ENCODE measurements around the gene FKBP2. TPM values are rescaled to one million over a fixed set of nuclear protein-coding genes. Genes with fewer than 3 reads are reported as not detected.

FKBP2 gene
- polyA plus RNA-seq, 1 experiment: 29.9 TPM

DNA sequence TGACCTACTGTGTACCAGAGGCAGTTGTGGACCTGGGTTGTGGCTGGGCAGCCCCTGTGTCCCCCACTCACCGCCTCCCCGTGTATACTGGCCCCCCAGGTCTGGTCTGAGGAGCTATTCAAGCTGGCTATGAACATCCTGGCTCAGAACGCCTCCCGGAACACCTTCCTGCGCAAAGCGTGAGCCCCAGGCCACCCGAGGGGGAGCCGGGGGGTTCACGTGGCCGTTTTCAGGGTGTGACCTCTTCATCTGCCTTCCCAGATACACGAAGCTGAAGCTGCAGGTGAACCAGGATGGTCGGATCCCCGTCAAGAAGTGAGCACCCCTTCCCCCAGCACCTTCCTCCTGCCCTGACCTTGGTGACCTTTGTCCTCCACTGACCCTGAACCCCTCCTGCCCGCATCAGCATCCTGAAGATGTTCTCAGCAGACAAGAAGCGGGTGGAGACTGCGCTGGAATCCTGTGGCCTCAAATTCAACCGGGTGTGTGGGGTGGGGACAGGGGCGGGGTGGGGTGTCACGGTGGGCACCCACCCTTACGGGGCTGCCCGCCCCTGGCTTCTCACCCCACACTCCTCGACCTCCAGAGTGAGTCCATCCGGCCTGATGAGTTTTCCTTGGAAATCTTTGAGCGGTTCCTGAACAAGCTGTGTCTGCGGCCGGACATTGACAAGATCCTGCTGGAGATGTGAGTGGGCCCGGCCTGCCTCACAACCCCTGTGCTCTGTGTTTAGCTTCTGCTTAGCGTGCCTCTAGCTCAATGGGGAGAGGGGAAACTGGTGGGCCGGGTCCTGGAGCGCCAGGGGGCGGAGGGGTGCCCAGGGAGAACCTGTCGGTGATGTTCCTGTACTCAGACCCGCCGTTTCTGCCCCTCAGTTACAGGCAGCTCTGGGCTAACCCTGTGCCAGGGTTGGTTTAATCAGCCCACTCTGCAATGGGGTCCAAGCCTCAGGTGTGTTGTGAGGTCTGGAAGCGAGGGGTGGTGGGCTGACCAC is 14.5 kb downstream of the FKBP2 start:
- CTCF ChIA-PET: no interaction called here
- no peak overlapping the region for H3K27ac ChIP-seq (ENCODE audit: low read depth, low read length)
- no peak for TF ChIP-seq CTCF (IDR thresholded peaks at IDR 0.05; ENCODE audit: low read depth, low read length)
- no peak for DNase-seq (ENCODE audit: low read depth, low spot score)
- POLR2A ChIA-PET: interaction anchor here (1.4 kb wide), 1 partner anchor 10 kb away, joined by 9 read pairs; no protein-coding TSS in a partner anchor
- no peaks in the 10 kb centered on the region for H3K9me3 ChIP-seq (ENCODE audit: control insufficient read depth, insufficient read depth, low read length)
- H3K27me3 ChIP-seq (ENCODE audit: control insufficient read depth, insufficient read depth, low read length): no peaks in the 10 kb centered on the region
- no peak overlapping the region for H3K4me3 ChIP-seq (ENCODE audit: low read depth, low read length)

DNA sequence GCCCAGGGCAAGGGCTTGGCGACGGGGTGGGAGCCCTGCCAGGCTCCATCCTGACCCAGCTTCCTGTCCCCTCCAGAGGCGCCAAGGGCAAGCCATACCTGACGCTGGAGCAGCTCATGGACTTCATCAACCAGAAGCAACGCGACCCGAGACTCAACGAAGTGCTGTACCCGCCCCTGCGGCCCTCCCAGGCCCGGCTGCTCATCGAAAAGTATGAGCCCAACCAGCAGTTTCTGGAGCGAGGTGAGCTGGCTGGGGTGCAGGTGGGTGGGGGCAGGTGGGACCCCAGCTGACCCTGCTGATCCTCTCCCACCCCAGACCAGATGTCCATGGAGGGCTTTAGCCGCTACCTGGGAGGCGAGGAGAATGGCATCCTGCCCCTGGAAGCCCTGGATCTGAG is 15.4 kb downstream of the FKBP2 start:
- no peaks in the 10 kb centered on the region for H3K27me3 ChIP-seq (ENCODE audit: control insufficient read depth, insufficient read depth, low read length)
- H3K4me3 ChIP-seq (ENCODE audit: low read depth, low read length): no peak overlapping the region
- no peaks in the 10 kb centered on the region for H3K9me3 ChIP-seq (ENCODE audit: control insufficient read depth, insufficient read depth, low read length)
- TF ChIP-seq CTCF (IDR thresholded peaks at IDR 0.05; ENCODE audit: low read depth, low read length): no peak
- CTCF ChIA-PET: no interaction called here
- no peak overlapping the region for H3K27ac ChIP-seq (ENCODE audit: low read depth, low read length)
- DNase-seq (ENCODE audit: low read depth, low spot score): no peak
- POLR2A ChIA-PET: interaction anchor here (1.4 kb wide), 1 partner anchor 11 kb away, joined by 9 read pairs; no protein-coding TSS in a partner anchor

DNA sequence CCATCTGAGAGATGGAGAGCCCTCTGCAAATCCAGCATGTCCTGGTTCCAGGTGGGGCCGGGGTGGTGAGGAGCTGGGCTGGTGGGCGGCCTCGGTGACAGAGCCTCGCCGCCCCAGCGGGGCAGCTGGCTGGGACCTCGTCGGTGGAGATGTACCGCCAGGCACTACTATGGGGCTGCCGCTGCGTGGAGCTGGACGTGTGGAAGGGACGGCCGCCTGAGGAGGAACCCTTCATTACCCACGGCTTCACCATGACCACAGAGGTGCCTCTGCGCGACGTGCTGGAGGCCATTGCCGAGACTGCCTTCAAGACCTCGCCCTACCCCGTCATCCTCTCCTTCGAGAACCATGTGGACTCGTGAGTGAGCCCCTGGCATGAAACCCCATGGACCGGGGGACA is 17.5 kb downstream of the FKBP2 start:
- ChIA-PET CTCF (no interaction called here), POLR2A (interaction anchor here (0.7 to 1.2 kb wide), 2 partner anchors 10 to 77 kb away, joined by 3 to 5 read pairs; no protein-coding TSS in a partner anchor)
- H3K4me3 ChIP-seq (ENCODE audit: low read depth, low read length): no peak overlapping the region
- no peak for TF ChIP-seq CTCF (IDR thresholded peaks at IDR 0.05; ENCODE audit: low read depth, low read length)
- no peak for DNase-seq (ENCODE audit: low read depth, low spot score)
- H3K9me3 ChIP-seq (ENCODE audit: control insufficient read depth, insufficient read depth, low read length): no peaks in the 10 kb centered on the region; the same call in 1 of the 2 replicates
- no peak overlapping the region for H3K27ac ChIP-seq (ENCODE audit: low read depth, low read length)
- H3K27me3 ChIP-seq (ENCODE audit: control insufficient read depth, insufficient read depth, low read length): no peaks in the 10 kb centered on the region

- Histone ChIP-seq H3K27me3 (ENCODE audit: control insufficient read depth, insufficient read depth, low read length) (no peaks in the 10 kb centered on the region), H3K27ac (ENCODE audit: low read depth, low read length) (no peak overlapping the region), H3K4me3 (ENCODE audit: low read depth, low read length) (no peak overlapping the region), H3K9me3 (ENCODE audit: control insufficient read depth, insufficient read depth, low read length) (no peaks in the 10 kb centered on the region; the same call in 1 of the 2 replicates)
- ChIA-PET CTCF (no interaction called here), POLR2A (interaction anchor here (0.7 to 1.2 kb wide), 2 partner anchors 10 to 78 kb away, joined by 3 to 5 read pairs; no protein-coding TSS in a partner anchor)
- no peak for TF ChIP-seq CTCF (IDR thresholded peaks at IDR 0.05; ENCODE audit: low read depth, low read length)
- no peak for DNase-seq (ENCODE audit: low read depth, low spot score)
These were observed 18.1 kb downstream of the FKBP2 start for GRCh38 chr11:64258946-64259532.

Data from AG04450 (cell line).